Nephron (organoid): ENCODE results near the gene NRCAM.

ENCODE experiments used
- H3K27ac Mint-ChIP-seq, 3 experiments: 2 replicates each; pipeline ENCODE4 v1.8.0; 2020; ENCODE audit warnings: mixed read lengths in 3 of 3, mild to moderate bottlenecking in 2 of 3, moderate library complexity in 1 of 3
- H3K27me3 Mint-ChIP-seq: 2 replicates; pipeline ENCODE4 v1.8.0; 2021; ENCODE audit warnings: low read depth, mild to moderate bottlenecking, moderate library complexity, mixed read lengths
- H3K36me3 Mint-ChIP-seq: 2 replicates; pipeline ENCODE4 v1.8.0; 2020; ENCODE audit warnings: low read depth, mixed read lengths
- H3K4me1 Mint-ChIP-seq: 2 replicates; pipeline ENCODE4 v1.8.0; 2020; ENCODE audit warnings: mixed read lengths
- H3K4me3 Mint-ChIP-seq, 3 experiments: 2 replicates each; pipeline ENCODE4 v1.8.0; 2020; ENCODE audit warnings: mild to moderate bottlenecking in 3 of 3, mixed read lengths in 3 of 3, moderate library complexity in 2 of 3
- H3K9me3 Mint-ChIP-seq: 2 replicates; pipeline ENCODE4 v1.8.0; 2020; ENCODE audit warnings: mixed read lengths
- TF ChIP-seq, protein P1 (sequence below), 3 experiments: fragments of 200-600 bp; sonication (generic); IDR thresholded peaks; one replicate each; pipeline ENCODE4 v1.5.0; 2021; ENCODE audit warnings: antibody characterized with exemption in 3 of 3; ENCODE audit not compliant: unreplicated experiment in 3 of 3

The NRCAM gene

DNA sequence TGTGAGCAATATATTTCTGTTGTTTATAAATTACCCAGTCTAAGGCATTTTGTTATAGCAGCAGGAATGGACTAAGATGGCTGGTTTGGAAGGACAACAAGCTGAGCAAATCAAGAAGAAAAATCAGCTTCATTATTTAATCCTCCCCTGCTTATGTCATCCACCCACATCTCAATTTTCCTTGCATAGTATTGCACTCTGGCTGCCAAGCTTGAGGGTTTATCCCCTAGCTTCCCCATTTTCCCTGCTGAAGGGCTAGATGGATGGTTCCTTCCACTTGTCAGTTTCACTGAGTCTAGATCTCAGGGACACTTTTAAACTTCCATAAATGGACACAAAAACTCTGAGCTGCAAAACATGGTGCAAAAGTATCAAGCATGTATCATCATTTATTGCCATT, 250.9 kb downstream of the NRCAM start:
- H3K9me3 Mint-ChIP-seq: no peaks in the 10 kb centered on the region
- H3K27ac Mint-ChIP-seq: no peak overlapping the region
- peaks cover 4% of the 10 kb centered on the region for H3K36me3 Mint-ChIP-seq
- H3K4me3 Mint-ChIP-seq: no peak overlapping the region
- TF ChIP-seq, protein P1, sequence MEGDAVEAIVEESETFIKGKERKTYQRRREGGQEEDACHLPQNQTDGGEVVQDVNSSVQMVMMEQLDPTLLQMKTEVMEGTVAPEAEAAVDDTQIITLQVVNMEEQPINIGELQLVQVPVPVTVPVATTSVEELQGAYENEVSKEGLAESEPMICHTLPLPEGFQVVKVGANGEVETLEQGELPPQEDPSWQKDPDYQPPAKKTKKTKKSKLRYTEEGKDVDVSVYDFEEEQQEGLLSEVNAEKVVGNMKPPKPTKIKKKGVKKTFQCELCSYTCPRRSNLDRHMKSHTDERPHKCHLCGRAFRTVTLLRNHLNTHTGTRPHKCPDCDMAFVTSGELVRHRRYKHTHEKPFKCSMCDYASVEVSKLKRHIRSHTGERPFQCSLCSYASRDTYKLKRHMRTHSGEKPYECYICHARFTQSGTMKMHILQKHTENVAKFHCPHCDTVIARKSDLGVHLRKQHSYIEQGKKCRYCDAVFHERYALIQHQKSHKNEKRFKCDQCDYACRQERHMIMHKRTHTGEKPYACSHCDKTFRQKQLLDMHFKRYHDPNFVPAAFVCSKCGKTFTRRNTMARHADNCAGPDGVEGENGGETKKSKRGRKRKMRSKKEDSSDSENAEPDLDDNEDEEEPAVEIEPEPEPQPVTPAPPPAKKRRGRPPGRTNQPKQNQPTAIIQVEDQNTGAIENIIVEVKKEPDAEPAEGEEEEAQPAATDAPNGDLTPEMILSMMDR (IDR thresholded peaks at IDR 0.05; ENCODE audit: unreplicated experiment in 3 of 3): no peak
- H3K27me3 Mint-ChIP-seq: no peaks in the 10 kb centered on the region
- no peaks in the 10 kb centered on the region for H3K4me1 Mint-ChIP-seq

DNA sequence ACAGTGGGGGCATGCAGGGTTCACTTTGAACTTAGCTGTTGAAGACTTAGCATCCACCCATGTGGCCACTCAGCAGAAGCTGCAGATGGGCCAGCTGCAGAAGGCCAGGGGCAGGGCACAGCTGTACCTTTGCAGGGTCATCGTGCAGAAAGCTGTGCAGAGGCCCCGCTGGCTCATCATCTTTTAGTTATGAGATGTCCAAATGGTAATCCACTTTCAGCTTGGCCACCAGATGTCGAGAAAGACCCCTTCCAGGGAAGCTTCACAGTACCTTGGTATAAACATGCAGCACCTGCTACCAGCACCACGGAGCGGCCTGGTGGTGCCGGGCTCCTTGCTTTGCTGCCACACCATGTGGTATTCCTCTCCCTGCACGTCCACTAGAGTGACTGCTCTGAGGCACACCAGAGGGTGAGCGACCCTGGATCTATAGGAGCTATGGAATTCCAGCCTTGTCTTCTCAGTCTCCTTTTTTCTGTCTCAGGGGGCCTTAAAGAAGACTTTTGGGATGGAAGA, 251.9 kb downstream of the NRCAM start:
- no peaks in the 10 kb centered on the region for H3K27me3 Mint-ChIP-seq
- H3K4me1 Mint-ChIP-seq: no peaks in the 10 kb centered on the region
- H3K9me3 Mint-ChIP-seq: no peaks in the 10 kb centered on the region
- no peak overlapping the region for H3K4me3 Mint-ChIP-seq
- TF ChIP-seq, protein P1 (IDR thresholded peaks at IDR 0.05; ENCODE audit: unreplicated experiment in 3 of 3): no peak
- no peak overlapping the region for H3K27ac Mint-ChIP-seq
- peaks cover 4% of the 10 kb centered on the region for H3K36me3 Mint-ChIP-seq

DNA sequence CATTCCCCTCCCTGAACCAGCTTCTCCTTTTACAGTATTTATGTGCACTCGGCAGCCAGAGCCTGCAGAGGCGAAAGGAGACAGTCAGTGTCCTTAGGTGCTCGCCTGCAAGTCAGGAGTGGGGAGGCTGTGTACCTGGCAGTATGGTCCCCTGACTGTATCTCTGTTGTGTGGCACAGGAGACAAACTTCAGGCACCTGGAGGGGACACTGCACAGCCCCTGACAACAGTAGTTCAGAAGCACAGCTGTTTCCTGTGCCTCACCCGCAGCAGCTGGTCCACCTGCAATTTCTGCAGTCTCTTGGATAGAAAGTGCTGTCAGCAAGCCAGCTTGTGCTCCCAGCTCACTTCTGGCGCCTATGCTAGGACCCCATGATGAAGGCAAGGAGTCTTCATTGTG, 252.7 kb downstream of the NRCAM start:
- TF ChIP-seq, protein P1 (IDR thresholded peaks at IDR 0.05; ENCODE audit: unreplicated experiment in 3 of 3): no peak

GRCh38 chr7:108202743-108203142, 253.5 kb downstream of the NRCAM start:
- Mint-ChIP-seq H3K36me3 (no peaks in the 10 kb centered on the region), H3K27ac (no peak overlapping the region), H3K9me3 (no peaks in the 10 kb centered on the region), H3K4me3 (no peak overlapping the region), H3K27me3 (no peaks in the 10 kb centered on the region), H3K4me1 (no peaks in the 10 kb centered on the region)
- TF ChIP-seq, protein P1 (IDR thresholded peaks at IDR 0.05; ENCODE audit: unreplicated experiment in 3 of 3): no peak

More for the DNA sequence above, 252.7 kb downstream of the NRCAM start:
- Mint-ChIP-seq H3K4me3 (no peak overlapping the region), H3K4me1 (no peaks in the 10 kb centered on the region), H3K36me3 (no peaks in the 10 kb centered on the region), H3K27me3 (no peaks in the 10 kb centered on the region), H3K27ac (no peak overlapping the region), H3K9me3 (no peaks in the 10 kb centered on the region)

DNA sequence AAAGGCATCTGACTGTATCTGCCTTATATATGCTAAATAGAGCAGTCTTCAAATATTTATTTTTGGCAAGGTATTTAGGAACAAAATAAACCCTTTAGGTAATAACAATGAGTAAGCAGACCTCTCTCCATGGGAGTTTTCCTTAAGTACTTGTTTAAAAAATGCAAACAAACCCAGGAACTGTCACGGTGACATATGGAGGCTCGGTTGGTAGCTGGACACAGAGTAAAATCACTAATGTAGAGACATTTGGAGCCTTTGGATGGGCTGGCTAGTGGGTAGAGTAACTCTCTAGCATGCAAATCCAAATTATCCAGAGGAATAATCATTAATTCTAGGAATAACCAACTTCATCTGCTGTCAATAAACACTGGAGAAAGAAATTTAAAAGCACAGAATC, 254.5 kb downstream of the NRCAM start:
- Mint-ChIP-seq H3K4me1 (no peaks in the 10 kb centered on the region), H3K36me3 (no peaks in the 10 kb centered on the region), H3K4me3 (no peak overlapping the region), H3K27me3 (no peaks in the 10 kb centered on the region), H3K27ac (no peak overlapping the region), H3K9me3 (no peaks in the 10 kb centered on the region)
- TF ChIP-seq, protein P1 (IDR thresholded peaks at IDR 0.05; ENCODE audit: unreplicated experiment in 3 of 3): no peak

- Mint-ChIP-seq H3K36me3 (no peaks in the 10 kb centered on the region), H3K27ac (no peak overlapping the region), H3K4me3 (no peak overlapping the region), H3K4me1 (no peaks in the 10 kb centered on the region), H3K9me3 (no peaks in the 10 kb centered on the region), H3K27me3 (no peaks in the 10 kb centered on the region)
- TF ChIP-seq, protein P1 (IDR thresholded peaks at IDR 0.05; ENCODE audit: unreplicated experiment in 3 of 3): no peak
Observed at GRCh38 chr7:108200326-108200725, 255.9 kb downstream of the NRCAM start.
